KMS-11 (cell line): ENCODE results near the gene HEPACAM.

ENCODE experiments used
- H2AFZ ChIP-seq: fragments of 200-600 bp; sonication (generic); 2 replicates; pipeline ENCODE4 v1.6.1; 2016; ENCODE audit warnings: antibody characterized with exemption, mixed run types, low read depth
- H3K27ac ChIP-seq: fragments of 200-600 bp; sonication (generic); 2 replicates; pipeline ENCODE4 v1.6.1; 2016; ENCODE audit warnings: mild to moderate bottlenecking, mixed run types
- H3K27me3 ChIP-seq: fragments of 200-600 bp; sonication (generic); 2 replicates; pipeline ENCODE4 v1.6.1; 2017; ENCODE audit warnings: mild to moderate bottlenecking, low read depth, mixed run types, moderate library complexity; ENCODE audit not compliant: insufficient read depth
- H3K36me3 ChIP-seq: fragments of 200-600 bp; sonication (generic); 2 replicates; pipeline ENCODE4 v1.6.1; 2017; ENCODE audit warnings: mild to moderate bottlenecking, mixed run types; ENCODE audit not compliant: insufficient read depth
- H3K4me1 ChIP-seq: fragments of 200-600 bp; sonication (generic); 2 replicates; pipeline ENCODE4 v1.6.1; 2016; ENCODE audit warnings: mild to moderate bottlenecking, low read depth, mixed run types; ENCODE audit not compliant: poor library complexity, severe bottlenecking
- H3K4me2 ChIP-seq: fragments of 200-600 bp; sonication (generic); 2 replicates; pipeline ENCODE4 v1.7.0; 2016; ENCODE audit warnings: mild to moderate bottlenecking, mixed run types
- H3K4me3 ChIP-seq: fragments of 200-600 bp; sonication (generic); IDR thresholded peaks from 2 replicates; pipeline ENCODE4 v1.6.1; 2017; ENCODE audit warnings: low read depth, low read length, mixed read lengths; ENCODE audit not compliant: insufficient read depth
- H3K79me2 ChIP-seq: fragments of 200-600 bp; sonication (generic); 2 replicates; pipeline ENCODE4 v1.6.1; 2016; ENCODE audit warnings: low read depth, mixed run types; ENCODE audit not compliant: insufficient read depth
- H3K9ac ChIP-seq: fragments of 200-600 bp; sonication (generic); 2 replicates; pipeline ENCODE4 v1.6.1; 2016; ENCODE audit warnings: mild to moderate bottlenecking, mixed run types
- H4K20me1 ChIP-seq: fragments of 200-600 bp; sonication (generic); 2 replicates; pipeline ENCODE4 v1.6.1; 2016; ENCODE audit warnings: mild to moderate bottlenecking, mixed run types; ENCODE audit not compliant: insufficient read depth
- CTCF ChIP-seq: fragments of 200-600 bp; sonication (generic); conservative IDR thresholded peaks from 2 replicates; pipeline ENCODE4 v1.6.1; 2017; ENCODE audit warnings: low read depth, mild to moderate bottlenecking, antibody characterized with exemption, low read length, moderate library complexity, mixed read lengths

Gene HEPACAM, protein sequence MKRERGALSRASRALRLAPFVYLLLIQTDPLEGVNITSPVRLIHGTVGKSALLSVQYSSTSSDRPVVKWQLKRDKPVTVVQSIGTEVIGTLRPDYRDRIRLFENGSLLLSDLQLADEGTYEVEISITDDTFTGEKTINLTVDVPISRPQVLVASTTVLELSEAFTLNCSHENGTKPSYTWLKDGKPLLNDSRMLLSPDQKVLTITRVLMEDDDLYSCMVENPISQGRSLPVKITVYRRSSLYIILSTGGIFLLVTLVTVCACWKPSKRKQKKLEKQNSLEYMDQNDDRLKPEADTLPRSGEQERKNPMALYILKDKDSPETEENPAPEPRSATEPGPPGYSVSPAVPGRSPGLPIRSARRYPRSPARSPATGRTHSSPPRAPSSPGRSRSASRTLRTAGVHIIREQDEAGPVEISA

DNA sequence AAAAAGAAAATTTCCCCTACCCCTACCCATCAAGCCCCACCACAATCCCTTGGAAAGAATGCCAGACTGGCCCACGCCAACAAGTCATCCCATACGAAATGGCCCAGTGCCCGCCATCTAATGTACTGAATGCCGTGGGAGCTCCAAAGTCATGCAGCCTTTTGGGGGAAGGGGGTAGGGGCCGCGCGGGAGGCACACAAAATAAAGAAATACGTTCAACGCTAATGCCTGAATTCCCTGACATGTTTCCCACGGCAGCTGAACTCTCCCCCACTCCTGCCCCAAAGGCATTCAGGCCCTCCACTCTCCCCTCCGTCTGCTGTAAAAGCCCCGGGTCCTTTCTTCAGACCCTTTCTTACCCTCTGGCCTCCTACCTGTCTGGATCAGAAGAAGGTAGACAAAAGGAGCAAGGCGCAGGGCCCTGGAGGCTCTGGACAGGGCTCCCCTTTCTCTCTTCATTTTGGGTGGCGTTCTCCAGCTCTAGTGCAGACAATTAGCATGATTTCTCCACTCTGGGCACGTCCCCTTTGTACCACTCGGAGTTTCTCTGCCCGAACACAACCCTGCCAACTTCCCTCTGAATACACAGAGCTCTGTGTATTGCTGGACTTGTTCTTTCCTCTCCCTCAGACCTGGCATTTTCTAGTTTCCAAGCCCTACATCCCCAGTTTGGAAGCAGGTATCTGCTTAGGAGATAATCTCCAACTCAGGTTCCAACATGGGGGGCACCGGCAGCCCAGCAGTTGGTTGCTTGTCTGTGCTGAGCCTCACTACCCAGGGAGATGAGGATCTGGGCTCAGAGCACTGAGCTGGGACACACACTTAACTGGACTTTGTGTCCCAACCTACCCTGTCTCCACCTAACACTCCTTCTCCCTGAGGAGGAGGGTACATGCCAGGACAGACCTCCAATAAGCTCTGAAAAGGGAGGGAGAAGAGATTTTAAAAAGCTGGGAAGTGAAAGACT is at the start of gene HEPACAM:
HEPACAM (minus strand) TSS at position 500 of the 967 bp plus-strand sequence; CDS start at position 459, 41 bp downstream.
- Histone ChIP-seq H3K4me1 (no peaks in the 10 kb centered on the region), H3K79me2 (no peaks in the 10 kb centered on the region), H3K4me3 (no peak within 1 kb of the TSS), H3K9ac (no peak within 1 kb of the TSS), H2AFZ (no peak within 1 kb of the TSS), H3K27ac (no peak within 1 kb of the TSS), H3K36me3 (no peaks in the 10 kb centered on the region), H4K20me1 (no peaks in the 10 kb centered on the region), H3K4me2 (no peak within 1 kb of the TSS), H3K27me3 (no peaks in the 10 kb centered on the region)
- no peak for TF ChIP-seq CTCF

- no peak for TF ChIP-seq CTCF
- Histone ChIP-seq H3K36me3 (no peaks in the 10 kb centered on the region), H3K4me1 (no peaks in the 10 kb centered on the region)
These were observed 48.6 kb upstream of the HEPACAM start for GRCh38 chr11:124984512-124984854.

DNA sequence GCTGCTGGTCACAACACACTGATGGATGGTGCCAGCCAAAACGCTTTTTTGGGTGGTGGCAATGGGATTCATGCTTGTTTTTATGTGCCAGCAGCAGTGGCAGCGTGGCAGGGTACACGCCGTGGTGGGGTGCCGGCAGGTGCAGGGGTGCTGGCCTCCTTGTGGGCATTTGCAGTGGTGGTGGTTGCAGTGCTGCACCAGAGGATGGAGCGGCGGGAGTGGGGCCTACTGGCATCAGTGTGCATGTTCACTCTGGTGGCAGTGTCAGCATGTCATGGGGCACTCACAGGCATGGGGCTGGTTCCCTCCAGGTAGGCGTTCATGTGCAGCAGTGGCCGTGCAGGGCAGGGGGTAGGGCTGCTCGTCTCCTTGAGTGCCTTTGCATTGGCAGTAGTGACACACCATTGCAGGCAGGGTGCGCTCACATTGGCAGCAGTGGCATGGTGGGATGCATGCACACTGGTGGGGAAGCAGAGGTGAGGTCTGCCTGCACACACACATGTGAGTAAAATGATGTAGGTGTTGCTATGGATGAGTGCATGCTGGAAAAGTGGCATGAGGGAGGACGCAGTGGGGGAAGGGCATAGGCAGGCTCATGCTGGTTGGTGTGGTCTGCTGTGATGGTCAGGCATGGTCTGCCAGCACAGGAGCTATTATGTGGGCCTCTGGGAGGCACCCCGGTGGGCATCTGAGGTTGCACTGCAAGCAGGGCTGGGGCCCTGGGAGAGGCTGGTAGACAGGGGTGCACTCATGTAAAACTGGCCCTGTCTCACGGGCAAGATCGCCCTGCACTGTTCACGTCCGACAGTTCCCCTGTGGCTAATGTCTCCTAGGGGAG is 48.0 kb upstream of the HEPACAM start:
- Histone ChIP-seq H3K27me3 (no peaks in the 10 kb centered on the region), H4K20me1 (no peaks in the 10 kb centered on the region), H3K4me2 (no peak overlapping the region), H3K36me3 (no peaks in the 10 kb centered on the region), H3K4me1 (no peaks in the 10 kb centered on the region), H3K79me2 (no peaks in the 10 kb centered on the region), H3K9ac (no peak overlapping the region), H3K4me3 (no peak overlapping the region), H2AFZ (no peak overlapping the region), H3K27ac (no peak overlapping the region)
- TF ChIP-seq CTCF, result no peak

More at GRCh38 chr11:124984512-124984854, 48.6 kb upstream of the HEPACAM start:
- Histone ChIP-seq H3K27ac (no peak overlapping the region), H4K20me1 (no peaks in the 10 kb centered on the region), H3K4me2 (no peak overlapping the region), H2AFZ (no peak overlapping the region), H3K4me3 (no peak overlapping the region), H3K27me3 (no peaks in the 10 kb centered on the region), H3K9ac (no peak overlapping the region), H3K79me2 (no peaks in the 10 kb centered on the region)

DNA sequence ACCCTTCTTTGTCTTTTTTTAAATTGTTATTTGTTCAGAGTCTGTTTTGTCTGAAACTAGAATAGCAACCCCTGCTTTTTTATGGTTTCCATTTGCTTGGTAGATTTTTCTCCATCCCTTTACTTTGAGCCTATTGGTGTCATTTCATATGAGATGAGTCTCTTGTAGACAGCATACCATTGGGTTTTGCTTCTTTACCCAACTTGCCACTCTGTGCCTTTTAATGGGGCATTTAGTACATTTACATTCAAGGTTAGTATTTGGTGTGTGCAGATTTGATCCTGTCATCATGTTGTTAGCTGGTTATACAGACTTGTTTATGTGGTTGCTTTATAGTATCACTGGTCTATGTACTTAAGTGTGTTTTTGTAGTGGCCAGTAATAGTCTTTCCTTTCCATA is 46.2 kb upstream of the HEPACAM start:
- H4K20me1 ChIP-seq, result no peaks in the 10 kb centered on the region
- no peak overlapping the region for H2AFZ ChIP-seq
- no peak for TF ChIP-seq CTCF
- no peaks in the 10 kb centered on the region for H3K27me3 ChIP-seq
- no peaks in the 10 kb centered on the region for H3K36me3 ChIP-seq
- H3K4me2 ChIP-seq, result no peak overlapping the region
- no peaks in the 10 kb centered on the region for H3K4me1 ChIP-seq
- H3K27ac ChIP-seq, result no peak overlapping the region
- no peak overlapping the region for H3K9ac ChIP-seq
- no peak overlapping the region for H3K4me3 ChIP-seq
- H3K79me2 ChIP-seq, result no peaks in the 10 kb centered on the region
